Measurements from ENCODE around the gene DMKN.
"Not testable (repeated sequence)": the region's sequence is repeated elsewhere in the genome, so short reads cannot be mapped to it uniquely, and the experiment has no call there.

The DMKN gene

DNA sequence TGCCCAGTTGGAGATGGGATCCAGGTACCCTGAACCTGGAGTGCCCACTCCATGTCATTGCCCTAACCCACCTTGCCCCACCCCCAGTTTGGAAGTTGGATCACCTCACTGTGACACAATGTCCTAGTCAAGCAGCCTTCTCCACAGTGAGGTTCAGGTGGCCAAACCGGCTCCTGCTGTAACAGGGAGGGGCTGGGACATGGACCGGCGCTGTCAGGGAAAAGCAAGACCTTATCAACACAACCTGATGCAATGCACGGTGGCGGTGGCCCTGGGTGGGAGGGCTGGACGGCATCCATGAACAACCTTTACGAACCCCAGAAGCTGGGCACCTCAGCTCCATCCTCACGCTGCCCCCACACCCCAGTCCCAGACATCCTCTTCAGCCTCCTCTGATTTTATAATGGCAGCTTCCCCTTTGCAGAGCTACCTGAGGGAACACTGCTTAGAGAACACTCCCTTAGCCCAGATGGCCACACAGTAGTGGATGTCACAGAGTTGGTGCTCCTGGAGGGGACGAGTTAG, 21.6 kb downstream of the DMKN start:
- DNase-seq = no peak

DNA sequence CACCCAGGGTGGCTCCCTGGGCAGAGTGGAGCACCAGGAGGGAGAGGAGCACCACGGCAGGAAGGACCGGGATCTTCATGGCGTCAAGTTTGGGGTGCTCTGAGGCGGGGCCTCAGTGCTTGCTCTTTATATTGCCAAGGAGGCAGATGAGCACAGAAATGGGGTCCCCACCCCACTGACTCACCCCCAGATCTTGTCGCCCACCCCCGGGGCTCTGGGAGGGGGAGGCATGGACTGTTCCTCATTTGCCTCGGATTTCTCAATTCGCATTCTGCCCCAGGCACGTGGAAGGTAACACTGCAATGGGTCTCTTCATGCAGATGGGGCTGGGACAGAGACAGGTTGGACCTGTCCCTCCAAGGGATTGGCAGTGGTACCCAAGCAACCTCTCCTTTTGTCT, 23.1 kb downstream of the DMKN start, which contains the start of gene KRTDAP:
Gene KRTDAP (minus strand): TSS at position 101 of the 400 bp plus-strand sequence. CDS start 22 bp downstream, at position 79.
- DNase-seq = no peak

DNA sequence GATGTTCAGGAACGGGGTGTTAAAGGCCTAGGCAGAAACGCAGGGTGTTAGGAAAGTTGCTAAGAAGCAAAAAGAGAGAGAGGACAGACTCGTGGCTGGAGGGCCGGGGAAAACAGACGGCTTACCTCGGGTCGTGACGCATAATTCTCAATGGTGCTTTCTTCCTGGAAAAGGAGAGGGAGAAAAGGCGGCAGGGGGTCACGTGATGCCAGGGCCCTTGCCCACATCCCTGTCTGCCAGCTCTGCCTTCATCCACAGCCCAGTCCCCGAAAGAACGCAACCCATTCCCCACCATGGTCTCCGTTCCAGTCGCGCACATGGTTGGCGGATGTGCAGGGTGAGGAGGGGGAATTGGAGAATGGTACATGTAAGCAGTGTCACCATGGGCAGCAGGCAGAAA, 24.8 kb downstream of the DMKN start:
- no peak for DNase-seq

DNA sequence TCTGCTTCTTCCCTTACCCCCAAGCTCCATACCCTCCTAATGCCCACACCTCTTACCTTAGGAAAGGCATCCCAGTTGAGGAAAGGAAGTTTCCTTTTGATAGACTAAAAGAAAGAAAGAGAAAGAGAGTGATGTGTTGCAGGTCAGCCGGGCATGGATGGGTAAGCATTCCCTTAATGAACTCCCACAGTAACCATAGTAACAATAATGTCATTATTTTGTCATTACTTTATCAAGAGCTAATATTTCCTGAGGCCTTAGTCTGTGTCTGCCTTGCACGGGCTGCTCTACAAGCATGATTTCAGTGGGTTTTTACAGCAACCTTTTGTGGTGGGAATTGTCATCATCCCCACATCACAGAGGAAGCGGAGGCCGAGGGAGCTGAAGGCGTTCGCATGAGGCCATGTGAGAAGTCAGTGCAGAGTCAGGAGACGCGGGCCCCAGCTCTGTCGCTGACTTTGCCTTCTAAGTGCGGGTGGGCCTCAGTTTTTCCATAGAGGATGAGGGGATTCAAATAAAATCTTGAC, 25.7 kb downstream of the DMKN start:
- no peak for DNase-seq

DNA sequence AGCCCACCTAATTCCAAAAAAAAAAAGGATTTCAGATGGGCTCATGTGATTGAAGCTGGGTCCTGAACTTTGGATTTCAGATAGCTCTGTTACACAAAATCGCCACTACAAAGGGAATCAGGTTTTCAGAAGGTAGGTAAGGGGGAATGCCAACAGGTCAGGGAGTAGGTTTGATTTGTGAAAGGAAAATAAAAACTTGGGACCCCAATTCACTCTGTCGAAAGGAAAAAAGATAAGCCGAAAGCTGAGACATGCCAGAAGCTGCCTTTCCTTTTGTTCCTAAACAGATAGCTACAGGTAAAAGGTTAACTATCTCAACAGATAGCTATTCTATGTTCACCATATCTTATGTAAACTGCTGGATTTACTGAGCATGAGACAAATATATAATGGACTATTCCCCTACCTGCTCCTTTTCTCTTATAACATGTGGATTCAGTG, 27.2 kb downstream of the DMKN start:
- no peak for DNase-seq

DNA sequence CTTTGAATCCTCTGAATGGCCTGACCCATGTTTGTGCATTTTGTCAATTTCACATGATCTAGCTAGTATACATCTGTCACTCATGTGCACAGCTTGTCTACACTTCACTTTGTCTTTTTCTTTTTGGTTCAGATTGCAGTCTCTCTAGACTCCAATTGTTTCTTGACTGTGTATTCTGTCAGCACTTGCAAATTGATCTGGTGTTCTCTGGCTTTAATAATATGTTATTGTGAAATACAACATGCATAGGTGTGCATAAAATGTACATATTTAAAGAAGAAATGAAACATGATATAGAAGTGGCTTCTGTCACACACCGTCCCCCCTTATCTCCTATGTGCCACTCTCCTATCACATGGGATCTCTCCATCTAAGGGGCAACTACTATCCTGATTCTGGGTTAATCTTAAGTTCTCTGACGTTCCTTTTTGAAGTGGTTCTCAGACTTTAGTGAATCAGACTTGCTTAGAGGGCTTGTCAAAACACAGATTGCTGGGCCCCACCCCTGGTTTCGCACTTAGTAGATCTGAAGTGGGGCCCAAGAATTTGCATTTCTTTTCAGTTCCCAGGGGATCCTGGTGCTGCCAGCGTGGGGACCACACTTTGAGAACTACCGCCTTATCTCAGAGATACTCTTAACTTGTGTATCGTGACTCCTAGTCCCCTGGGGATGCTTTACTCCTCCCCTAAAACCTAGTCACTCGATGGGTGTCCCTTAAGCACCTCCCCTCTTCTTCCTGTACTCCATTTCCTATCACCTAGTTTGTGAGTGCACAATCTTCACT, 29.0 kb downstream of the DMKN start:
- DNase-seq = no peak

DNA sequence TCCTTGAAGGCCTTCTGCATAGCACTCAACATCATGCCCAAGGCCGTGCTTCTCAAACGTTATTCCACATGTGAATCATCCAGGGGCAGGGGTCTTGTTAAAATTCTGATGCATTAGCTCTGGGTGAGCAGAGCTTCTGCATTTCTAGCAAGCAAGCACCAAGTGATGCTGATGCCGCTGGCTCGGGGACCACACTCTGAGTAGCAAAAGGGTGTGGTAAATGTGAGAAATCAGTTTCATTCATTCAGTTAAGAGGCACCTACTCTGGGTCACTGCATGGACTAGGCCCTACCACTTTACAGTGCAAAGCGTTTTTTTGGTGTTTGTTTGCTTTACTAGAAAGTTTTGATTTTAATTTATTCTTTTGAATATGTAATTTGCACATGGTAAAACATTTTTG, 30.4 kb downstream of the DMKN start:
- no peak for DNase-seq

DNA sequence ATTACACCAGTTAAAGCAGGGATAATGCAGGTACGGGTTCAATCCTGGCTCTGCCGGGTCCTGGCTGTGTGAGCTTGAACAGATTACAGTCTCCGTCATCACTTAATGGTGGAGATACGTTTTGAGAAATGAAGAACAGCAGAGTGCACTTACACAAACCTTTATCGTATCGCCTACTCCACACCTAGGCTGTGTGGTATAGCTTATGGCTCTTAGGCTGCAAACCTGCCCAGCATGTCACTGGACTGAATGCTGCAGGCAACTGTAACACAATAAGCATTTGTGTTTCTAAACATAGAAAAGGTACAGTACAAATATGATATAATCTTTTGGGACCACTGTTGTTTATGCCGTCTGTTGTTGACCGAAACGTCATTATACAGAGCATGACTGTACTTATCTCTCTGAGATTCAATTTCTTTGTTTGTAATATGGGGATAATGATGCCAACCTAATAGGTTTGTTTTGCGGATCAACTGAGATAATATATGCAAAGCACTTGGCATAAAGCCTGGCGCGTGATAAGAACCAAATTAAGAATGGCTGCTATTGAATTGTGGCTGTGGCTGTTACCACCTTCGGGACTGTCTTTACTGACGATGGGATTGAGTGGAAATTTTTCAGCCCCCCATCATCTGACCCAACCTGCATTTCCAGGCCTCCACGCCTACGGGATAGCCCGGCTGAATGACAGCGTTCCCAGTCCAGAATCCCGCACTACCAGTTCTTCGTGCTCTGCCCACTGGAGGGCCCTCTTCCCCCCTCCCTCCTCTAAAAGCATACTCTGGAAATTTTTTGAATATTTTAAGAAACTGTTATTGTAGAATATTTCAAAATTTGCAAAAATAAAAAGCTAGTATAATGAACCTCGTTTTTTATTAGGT, 34.4 kb downstream of the DMKN start:
- DNase-seq = no peak

DNA sequence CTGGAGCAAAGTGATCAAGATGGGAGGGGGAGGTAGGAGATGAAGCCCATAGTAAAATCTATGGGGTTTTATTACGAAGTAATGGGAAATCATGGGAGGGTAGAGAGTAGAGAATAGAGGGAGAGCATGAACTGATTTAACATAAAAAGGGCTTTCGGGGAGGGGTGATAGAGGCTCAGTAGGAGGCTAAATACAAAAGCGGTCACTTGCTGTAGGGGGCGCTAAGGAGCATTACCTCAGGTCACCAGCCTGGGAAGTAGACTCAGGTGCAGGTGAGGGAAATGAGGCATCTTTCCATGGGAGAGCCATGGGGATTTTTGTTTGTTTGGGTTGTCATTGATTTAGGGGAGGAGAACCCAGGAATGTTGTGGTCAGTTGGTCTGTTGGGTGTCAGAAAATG, 37.3 kb downstream of the DMKN start:
- DNase-seq = no peak

DNA sequence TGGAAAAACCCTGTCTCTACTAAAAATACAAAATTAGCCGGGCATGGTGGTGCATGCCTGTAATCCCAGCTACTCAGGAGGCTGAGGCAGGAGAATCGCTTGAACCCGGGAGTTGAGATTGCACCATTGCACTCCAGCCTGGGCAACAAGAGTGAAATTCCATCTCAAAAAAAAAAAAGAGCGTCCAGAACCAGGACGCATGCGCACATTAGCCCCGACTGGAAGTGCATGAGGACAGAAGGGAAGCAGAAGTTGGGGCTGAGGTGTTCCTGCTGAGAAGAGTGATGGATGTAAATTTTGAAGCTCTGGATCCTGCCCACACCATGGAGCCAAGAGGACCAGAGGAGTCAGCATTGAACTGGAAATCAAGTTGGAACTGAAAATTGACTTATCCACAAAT, 38.9 kb downstream of the DMKN start:
- not testable (repeated sequence) for DNase-seq

DNA sequence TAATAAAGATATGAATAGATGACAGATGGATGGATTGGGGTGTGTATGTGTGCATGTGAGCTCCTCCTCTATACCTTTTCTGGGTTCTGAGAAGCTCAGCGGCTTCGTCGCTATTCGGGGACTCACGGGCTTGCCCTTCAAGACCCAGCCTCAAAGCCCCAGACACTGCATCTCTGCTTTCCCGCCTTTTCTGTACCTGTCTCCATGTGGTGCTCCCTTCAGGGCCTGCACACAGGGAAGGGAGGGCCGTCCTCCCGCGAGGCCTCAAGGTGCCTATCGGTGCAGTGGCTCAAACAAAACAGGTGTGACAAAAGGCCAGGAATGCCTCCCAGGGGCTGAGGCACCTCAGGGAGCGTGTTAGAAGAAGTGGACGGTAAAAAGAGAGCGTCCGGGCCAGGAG, 39.3 kb downstream of the DMKN start:
- no peak for DNase-seq

DNA sequence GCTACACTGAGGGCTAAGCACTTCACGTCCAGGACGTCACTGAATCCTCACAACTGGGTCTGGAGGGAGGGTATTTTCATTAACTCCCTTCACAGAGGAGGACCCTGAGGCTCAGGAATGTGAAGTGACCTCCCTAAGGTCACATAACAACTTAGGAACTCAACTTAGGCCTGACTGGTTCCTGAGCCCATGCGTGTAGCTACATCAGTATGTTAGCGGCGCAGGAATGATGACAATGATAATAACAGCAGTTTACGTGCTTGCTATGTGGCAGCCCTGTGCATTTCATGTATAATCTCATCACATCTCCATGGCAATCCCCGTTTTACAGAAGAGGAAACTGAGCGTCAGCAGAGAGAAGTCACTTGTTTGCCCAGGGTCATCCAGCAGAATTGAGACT, 41.5 kb downstream of the DMKN start:
- DNase-seq = no peak

DNA sequence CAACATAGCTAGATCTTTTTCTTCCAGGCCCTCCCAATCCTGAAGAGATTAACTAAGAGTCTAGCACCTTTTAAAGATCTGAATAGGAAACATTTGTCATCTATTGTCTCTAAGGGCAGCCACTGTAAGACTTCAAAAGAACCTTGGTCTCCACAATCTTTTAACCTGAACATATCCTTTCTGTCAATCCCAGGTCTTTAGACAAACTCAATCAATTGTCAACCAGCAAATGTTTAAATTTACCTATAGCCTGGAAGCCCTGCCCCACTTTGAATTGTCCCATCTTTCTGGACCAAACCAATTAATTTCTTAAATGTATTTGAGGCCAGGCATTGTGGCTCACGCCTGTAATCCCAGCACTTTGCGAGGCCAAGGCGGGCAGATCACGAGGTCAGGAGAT, 42.4 kb downstream of the DMKN start:
- DNase-seq = not testable (repeated sequence)

DNA sequence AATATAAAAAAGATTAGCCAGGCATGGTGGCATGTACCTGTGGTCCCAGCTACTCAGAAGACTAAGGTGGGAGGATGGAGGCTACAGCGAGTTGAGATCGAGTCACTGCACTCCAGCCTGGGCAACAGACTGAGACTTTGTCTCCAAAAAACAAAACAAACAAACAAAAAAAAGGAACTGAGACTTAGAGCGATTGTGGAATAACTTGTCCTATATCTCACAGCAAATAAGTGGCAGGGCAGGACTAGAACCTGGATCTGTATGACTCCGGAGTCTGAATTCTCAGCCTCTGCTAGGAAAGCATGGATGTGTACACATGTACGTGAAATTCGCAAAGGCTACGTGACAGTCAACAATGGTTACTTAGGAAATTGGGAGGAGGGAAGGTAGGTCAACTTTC, 43.3 kb downstream of the DMKN start:
- no peak for DNase-seq

DNA sequence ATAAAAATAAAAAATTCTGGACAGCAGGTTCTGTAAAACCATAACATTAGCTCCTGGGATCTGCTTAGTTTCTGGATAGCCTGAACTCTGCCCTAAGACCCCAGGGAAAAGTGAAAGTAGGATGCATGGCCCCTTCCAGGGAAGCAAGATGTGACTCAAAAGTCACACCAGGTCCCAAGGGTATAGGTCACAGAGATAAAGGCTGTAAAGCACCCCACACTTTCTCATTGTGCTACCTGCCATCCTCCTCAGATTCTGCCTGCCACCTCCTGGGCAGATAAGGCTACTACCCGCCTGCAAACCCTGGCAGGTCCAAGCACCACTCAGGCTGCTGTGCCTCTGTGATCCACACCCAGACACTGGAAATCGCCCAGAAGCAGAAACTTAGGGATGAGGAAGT, 44.8 kb downstream of the DMKN start:
- DNase-seq = no peak

DNA sequence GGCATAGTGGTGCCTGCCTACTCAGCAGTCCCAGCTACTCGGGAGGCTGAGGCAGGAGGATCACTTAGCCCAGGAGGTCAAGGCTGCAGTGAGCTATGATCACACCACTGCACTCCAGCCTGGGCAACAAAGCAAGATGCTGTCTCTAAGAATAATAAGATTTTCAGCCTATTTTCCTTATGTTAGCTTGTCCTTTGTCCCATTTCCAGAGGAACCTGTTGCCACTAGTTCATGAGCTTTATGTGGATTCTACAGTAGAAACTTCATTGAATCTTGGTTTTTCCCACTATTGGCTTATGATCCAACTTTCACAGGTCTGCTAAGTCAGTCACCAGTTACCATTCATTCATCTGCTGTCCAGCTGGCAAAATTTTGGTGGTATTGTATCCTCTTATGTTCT, 47.2 kb downstream of the DMKN start:
- DNase-seq = no peak

DNA sequence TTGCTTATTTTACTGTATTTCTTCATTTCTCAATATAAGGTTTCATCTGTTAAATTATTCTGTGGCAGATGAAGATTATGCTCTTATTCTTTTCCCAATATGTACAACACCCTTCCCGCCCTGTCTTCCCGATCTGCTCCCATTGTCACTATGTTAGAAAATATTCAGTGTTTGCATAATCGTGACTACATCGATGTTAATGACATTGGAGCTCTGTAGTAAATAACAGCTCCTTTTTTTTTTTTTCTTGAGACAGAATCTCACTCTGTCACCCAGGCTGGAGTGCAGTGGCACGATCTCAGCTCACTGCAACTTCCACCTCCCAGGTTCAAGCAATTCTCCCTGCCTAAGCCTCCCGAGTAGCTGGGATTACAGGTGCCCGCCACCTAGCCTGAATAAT, 50.5 kb downstream of the DMKN start:
- DNase-seq = not testable (repeated sequence)

DNA sequence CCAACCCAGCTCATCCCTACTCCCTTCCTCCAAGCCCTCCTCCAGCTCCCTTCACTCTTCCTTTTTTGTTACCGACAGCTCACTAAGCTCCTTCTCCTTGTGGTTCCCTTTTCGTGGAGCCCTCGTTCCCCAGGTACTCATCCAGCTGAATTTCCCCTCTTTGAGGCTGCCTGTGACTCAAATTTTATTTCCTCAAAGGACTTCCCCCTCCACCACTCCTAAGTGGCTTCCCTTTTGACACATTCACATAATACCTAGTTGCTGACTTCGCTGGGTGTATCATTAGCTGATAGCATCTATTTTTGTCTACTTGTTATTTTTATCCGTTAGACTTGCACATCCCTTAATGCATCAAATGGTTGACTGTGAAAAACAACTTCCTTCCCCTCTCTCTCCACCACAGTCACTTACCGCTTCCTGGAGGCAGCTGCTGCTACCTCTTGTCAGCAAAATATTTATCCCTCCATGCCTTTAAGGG, 50.9 kb downstream of the DMKN start:
- no peak for DNase-seq

DNA sequence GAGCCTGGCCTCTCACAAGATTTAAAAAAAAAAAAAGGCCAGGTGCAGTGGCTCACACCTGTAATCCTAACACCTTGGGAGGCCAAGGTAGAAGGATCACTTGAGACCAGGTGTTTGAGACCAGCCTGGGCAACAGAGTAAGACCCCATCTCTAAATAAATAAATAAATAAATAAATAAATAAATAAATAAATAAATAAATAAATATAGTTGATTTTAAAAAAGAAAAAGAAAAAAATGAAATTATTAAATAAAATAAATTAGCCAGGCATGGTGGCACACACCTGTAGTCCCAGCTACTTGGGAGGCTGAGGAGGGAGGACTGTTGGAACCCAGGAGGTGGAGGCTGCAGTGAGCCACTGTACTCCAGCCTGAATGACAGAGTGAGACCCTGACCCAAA, 51.7 kb downstream of the DMKN start:
- DNase-seq = not testable (repeated sequence)

DNA sequence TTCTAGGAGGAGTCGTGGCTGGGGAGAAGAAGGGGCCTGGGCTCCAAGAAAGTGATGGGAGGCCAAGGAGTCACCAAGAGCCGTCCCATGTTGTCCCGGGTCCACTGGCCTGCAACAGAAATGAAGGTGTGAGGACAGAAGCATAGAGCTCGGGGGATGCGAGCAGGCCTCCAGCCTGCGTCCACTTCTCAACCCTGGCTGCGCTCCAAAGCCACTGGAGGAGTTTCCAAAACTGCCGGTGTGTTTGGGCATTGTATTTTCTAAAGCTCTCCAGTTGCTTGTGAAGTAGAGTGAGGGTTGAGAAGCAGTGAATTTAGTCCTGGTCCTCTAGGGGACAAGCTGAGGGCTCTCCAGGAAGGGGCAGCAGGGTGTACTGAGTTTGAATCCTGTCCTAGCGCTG, 52.4 kb downstream of the DMKN start:
- DNase-seq = no peak

DNA sequence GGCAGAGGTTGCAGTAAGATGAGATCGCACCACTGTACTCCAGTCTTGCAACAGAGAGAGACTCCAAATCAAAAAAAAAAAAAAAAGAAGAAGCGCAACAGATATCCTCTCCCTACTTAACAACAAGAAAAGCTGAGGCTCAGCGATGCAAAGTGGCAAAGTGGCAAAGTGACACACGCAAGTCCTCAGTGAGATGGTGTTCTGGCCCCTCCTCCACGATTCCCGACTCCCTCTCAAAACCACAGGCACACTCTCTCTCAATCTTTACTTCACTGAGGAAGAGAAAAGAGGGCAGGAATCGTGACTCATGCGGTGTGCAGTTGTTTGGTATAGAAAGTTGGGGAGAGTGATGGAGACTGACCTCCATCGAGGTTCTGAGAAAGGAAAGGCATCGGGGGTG, 52.8 kb downstream of the DMKN start:
- DNase-seq = no peak

DNA sequence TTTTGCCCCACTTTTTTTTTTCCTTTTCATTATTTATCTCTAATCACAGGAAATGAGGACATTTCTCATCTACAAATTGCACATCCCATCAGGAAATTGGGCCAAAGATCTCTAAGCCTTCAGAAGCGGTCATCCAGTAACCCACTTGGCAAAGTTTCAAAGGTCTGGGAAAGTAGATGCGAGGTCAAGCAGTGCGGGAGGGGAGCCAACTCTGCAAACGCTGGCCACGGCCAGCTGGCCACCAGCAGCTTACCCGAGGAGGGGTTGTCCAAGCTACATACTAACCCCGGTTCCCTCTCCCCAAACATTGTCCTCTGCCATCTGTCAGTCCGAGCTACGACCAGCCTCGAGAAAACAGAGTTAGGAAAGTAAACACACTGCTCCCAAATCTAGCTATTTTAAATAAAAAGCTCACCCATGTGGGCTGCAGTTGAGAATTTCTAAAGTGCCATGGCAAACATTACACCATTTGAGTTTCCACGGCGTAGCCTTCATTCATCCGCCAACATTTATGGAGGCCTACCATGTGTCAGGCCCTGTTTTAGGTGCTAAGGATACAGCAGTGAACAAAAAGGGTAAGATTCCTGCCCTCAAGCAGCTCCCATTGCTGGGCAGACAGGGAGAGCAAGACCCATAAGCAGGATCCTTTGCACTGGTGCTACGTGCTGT, 53.9 kb downstream of the DMKN start:
- DNase-seq = no peak

All from NCI-H510A (cell line).